MG63 (cell line): ENCODE results near the gene BZW1. TPM values are rescaled to one million over a fixed set of nuclear protein-coding genes. Genes with fewer than 3 reads are reported as not detected.
"Not testable (repeated sequence)": the region's sequence is repeated elsewhere in the genome, so short reads cannot be mapped to it uniquely, and the experiment has no call there.

Source experiments
- DNase-seq: peaks from one replicate; pipeline ENCODE4 v3.0.0-alpha.2; 2020
- H3K27me3 ChIP-seq: fragments of 250-450 bp; sonication (Bioruptor Pico); 2 replicates; pipeline ENCODE4 v1.5.1; 2020; ENCODE audit warnings: mild to moderate bottlenecking, moderate library complexity
- H3K36me3 ChIP-seq: fragments of 250-450 bp; sonication (Bioruptor Pico); 2 replicates; pipeline ENCODE4 v1.5.1; 2020; ENCODE audit warnings: mild to moderate bottlenecking, moderate library complexity
- H3K4me3 ChIP-seq: fragments of 250-450 bp; sonication (Bioruptor Pico); 2 replicates; pipeline ENCODE4 v1.5.1; 2020; ENCODE audit warnings: mild to moderate bottlenecking, moderate library complexity
- H3K9me3 ChIP-seq: fragments of 250-450 bp; sonication (Bioruptor Pico); 2 replicates; pipeline ENCODE4 v1.5.1; 2020; ENCODE audit warnings: mild to moderate bottlenecking, moderate library complexity
- total RNA-seq: library from RNA; depleted of rRNA; stranded (reverse); fragments of >200 nt; shearing (Covaris generic); gene quantifications from 2 replicates; pipeline ENCODE4 v1.2.3, GENCODE V29; 2014; ENCODE audit warnings: low replicate concordance

Gene BZW1
- total RNA-seq, 1 experiment from 2014 or later: 464 TPM

DNA sequence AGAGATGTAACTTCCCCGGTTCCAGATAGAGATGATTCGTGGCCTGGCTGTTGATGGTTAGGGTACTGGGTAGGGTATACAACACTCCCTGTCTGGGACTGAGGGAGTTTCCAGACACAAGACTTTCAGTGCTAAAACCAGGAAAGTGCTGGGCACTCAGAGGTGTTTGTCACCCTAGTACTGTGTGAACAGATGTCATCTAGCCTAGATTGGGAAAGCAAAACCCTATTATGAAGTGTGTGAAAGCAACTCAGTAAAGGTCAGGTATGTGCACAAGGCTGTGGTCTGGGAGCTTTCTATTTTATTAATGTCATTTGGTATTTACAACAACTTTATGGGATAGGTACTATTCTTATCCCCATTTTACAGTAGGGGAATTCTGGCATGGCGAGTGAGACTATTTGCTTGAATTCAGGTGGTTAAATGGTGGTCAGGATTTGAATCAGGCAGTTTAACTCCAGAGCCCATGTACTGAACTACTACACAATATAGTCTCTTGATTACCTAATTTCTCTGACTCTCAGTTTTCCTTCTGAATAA lies 2.6 kb downstream of the BZW1 start:
- no peaks in the 10 kb centered on the region for H3K9me3 ChIP-seq
- no peaks in the 10 kb centered on the region for H3K27me3 ChIP-seq
- DNase-seq: no peak
- peaks cover 71% of the 10 kb centered on the region for H3K36me3 ChIP-seq
- no peak overlapping the region; the same call in 1 of the 2 replicates for H3K4me3 ChIP-seq

DNA sequence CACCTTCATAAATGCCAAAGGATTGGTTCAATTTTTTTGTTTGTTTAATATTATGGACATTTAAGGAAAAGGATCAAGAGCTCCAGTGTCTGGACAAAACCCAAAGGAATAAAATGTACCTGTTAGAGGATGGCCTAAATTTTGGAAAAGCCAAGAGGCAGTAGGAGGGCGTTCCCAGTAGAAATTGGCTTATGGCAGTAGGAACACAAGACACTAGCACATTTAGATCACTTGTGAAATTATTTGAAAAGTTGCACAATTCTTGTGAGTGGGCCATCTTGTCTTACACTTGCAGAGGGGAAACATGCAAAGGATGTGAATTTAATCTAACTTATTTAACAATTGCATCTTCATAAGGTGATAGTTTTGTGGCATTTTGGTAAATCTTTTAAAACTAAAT lies 3.2 kb downstream of the BZW1 start:
- Histone ChIP-seq H3K4me3 (no peak overlapping the region), H3K27me3 (no peaks in the 10 kb centered on the region), H3K36me3 (peaks cover 76% of the 10 kb centered on the region), H3K9me3 (no peaks in the 10 kb centered on the region)
- no peak for DNase-seq

DNA sequence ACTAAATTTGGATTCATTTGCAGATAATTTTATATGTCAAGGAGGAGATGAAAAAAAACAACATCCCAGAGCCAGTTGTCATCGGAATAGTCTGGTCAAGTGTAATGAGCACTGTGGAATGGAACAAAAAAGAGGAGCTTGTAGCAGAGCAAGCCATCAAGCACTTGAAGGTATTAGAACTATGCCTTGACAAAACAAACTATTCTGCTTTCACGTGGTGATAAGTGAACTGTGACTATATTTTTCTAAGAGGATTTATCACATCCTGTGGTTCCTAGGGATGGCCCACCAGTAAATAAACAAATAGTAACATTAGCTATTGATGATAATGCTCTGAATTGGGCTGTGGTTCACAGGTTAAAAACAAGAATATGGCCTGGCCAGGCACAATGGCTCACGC lies 7.0 kb downstream of the BZW1 start:
- H3K4me3 ChIP-seq, H3K9me3 ChIP-seq, H3K27me3 ChIP-seq, DNase-seq: not testable (repeated sequence)
- peaks cover 84% of the 10 kb centered on the region for H3K36me3 ChIP-seq

DNA sequence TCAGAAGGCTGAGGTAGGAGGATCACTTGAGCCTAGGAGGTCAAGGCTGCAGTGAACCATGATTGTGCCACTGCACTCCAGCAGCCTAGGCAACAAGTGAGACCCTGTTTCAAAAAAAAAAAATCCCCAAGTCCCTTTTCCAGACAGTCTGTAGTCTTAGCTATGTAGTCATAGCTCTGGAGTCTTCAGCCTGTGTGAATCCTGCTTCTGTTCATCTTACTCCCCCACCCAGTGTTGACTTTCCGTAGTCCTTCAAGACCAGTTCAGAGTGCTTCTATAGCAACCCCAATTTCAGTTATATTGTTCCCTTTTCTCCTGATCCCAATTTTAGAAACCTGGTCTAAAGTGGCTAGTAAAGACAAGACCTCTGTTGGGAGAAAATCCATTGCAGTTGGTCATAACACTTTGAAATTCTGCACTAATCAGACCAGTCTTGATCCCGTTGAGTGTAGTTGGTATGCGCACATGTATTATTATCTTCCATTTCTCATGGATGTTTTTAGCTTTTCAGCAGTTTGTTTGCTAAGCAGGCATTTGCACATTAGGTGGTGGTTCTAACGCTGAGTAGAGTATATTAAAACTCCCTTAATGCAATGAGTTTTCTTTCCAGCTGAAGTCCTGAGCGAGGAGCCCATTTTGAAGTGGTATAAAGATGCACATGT lies 9.0 kb downstream of the BZW1 start:
- DNase-seq: no peak
- Histone ChIP-seq H3K27me3 (no peaks in the 10 kb centered on the region), H3K4me3 (no peak overlapping the region), H3K36me3 (peaks cover 73% of the 10 kb centered on the region), H3K9me3 (no peaks in the 10 kb centered on the region)

DNA sequence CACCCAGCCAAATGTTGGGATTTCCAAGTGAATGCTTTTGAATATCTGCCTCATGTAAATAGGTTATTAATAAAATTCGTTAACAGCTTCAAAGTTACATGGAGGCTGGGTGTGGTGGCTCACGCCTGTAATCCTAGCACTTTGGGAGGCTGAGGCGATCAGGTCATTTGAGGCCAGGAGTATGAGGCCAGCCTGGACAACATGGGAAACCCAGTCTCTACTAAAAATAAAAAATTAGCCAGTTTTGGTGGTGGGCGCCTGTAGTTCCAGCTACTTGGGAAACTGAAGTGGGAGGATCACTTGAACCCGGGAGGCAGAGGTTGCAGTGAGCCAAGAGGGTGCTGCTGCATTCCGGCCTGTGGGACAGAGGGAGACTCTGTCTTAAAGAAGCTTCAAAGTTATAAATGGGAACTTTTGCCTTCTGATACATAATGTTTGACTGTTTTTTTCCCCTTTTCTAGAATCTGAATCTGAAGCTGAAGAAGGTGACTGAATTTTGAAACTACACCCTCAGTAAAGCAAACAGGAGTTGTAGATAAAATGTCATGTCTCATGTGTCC lies 10.1 kb downstream of the BZW1 start:
- no peaks in the 10 kb centered on the region for H3K9me3 ChIP-seq
- H3K36me3 ChIP-seq: peaks cover 66% of the 10 kb centered on the region
- no peak for DNase-seq
- no peaks in the 10 kb centered on the region for H3K27me3 ChIP-seq
- no peak overlapping the region for H3K4me3 ChIP-seq

GRCh38 chr2:200828104-200828503 lies 16.4 kb downstream of the BZW1 start:
- H3K9me3 ChIP-seq: no peaks in the 10 kb centered on the region
- no peaks in the 10 kb centered on the region for H3K27me3 ChIP-seq
- H3K36me3 ChIP-seq: peaks cover 14% of the 10 kb centered on the region; the same call in 1 of the 2 replicates
- H3K4me3 ChIP-seq: no peak overlapping the region
- no peak for DNase-seq

DNA sequence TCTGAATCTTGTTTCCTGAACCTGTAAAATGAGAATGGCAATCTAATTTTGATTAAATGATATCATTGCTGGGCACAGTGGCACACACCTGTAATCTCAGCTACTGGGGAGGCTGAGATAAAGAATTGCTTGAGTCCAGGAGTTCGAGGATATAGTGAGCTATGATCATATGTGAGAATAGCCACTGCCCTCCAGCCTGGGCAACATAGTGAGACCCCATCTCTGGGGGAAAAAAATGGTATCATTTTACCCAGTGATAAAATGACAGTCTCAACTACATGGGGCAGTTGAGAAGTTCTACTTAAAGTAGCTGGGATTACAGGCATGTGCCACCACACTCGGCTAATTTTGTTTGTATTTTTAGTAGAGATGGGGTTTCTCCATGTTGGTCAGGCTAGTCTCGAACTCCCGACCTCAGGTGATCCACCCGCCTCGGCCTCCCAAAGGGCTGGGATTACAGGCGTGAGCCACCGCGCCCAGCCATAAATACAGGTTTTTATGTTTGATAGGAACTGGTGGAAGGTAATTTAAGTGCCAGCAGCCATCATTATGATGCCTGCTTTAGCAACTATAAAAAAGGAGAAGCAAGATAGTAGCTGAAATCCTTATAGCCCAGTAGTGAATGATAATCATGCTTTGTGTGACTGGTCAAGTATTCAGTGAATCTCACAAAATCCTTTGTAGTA lies 17.0 kb downstream of the BZW1 start:
- H3K4me3 ChIP-seq: no peak overlapping the region
- H3K36me3 ChIP-seq: peaks cover 12% of the 10 kb centered on the region; the same call in 1 of the 2 replicates
- no peak for DNase-seq
- no peaks in the 10 kb centered on the region for H3K27me3 ChIP-seq
- H3K9me3 ChIP-seq: no peaks in the 10 kb centered on the region

DNA sequence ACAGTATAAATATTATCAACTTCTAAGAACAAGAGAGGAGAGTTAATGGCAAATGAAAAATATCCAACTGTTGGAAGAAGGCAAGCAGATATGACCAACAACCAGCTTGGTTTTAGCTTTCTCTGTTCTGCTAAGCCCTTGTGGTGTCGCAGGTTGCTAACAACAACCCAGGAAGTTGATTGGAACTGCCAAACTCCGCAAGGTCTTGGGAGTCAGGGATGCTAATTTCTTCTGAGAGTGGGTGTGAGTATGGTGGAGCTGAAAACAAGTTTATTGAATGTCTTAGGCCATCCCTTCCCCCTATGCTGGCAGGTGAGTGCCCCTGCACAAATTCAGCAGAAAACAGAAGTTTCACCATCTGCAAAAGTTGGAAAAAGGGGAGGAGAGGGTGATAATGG lies 17.5 kb downstream of the BZW1 start:
- H3K27me3 ChIP-seq: no peaks in the 10 kb centered on the region
- H3K36me3 ChIP-seq: peaks cover 6% of the 10 kb centered on the region; the same call in 1 of the 2 replicates
- DNase-seq: no peak

GRCh38 chr2:200834701-200835100 lies 23.0 kb downstream of the BZW1 start:
- no peaks in the 10 kb centered on the region for H3K36me3 ChIP-seq
- DNase-seq: no peak
- H3K4me3 ChIP-seq: no peak overlapping the region

More for the DNA sequence above, 17.5 kb downstream of the BZW1 start:
- H3K4me3 ChIP-seq: no peak overlapping the region
- H3K9me3 ChIP-seq: no peaks in the 10 kb centered on the region

GRCh38 chr2:200839513-200839912 lies 27.8 kb downstream of the BZW1 start:
- DNase-seq: no peak
- no peak overlapping the region for H3K4me3 ChIP-seq
- peaks cover 15% of the 10 kb centered on the region for H3K9me3 ChIP-seq
- no peaks in the 10 kb centered on the region for H3K27me3 ChIP-seq
- no peaks in the 10 kb centered on the region for H3K36me3 ChIP-seq

More at GRCh38 chr2:200834701-200835100, 23.0 kb downstream of the BZW1 start:
- H3K9me3 ChIP-seq: peaks cover 15% of the 10 kb centered on the region
- no peaks in the 10 kb centered on the region for H3K27me3 ChIP-seq

- no peak for DNase-seq
- no peaks in the 10 kb centered on the region for H3K27me3 ChIP-seq
- H3K36me3 ChIP-seq: no peaks in the 10 kb centered on the region
Measured at GRCh38 chr2:200843993-200844948, 32.6 kb downstream of the BZW1 start.

GRCh38 chr2:200845194-200845593 lies 33.5 kb downstream of the BZW1 start:
- Histone ChIP-seq H3K4me3 (no peak overlapping the region), H3K36me3 (no peaks in the 10 kb centered on the region), H3K9me3 (no peaks in the 10 kb centered on the region), H3K27me3 (no peaks in the 10 kb centered on the region)
- no peak for DNase-seq

More at GRCh38 chr2:200843993-200844948, 32.6 kb downstream of the BZW1 start:
- H3K9me3 ChIP-seq: no peaks in the 10 kb centered on the region
- H3K4me3 ChIP-seq: no peak overlapping the region

DNA sequence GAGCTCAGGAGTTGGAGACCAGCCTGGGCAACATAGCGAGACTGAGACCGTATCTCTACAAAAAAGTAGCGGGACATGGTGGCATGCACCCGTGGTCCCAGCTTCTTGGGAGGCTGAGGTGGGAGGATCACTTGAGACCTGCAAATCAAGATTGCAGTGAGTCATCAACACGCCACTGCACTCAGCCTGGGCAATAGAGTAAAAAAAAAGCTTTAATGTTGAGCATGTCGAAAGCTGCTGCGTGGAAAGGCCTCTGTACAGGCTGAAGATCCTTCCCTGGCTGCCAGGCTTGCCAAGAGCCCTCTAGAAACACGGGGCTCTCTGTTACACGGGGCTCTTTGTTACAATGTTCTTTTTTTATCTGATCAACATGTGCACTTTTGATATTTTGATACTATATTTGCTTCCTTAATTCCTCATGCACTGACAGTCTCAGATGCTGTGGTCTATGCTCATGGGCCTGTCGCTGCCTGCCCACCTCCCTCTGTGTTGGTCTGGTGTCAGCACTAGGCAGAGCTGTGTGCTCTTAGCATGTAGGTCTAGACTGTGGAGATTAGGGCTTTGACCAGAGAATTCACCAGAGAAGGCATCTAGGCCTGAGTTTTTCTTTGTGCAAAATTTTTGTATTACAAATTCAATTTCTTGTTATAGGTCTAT lies 34.1 kb downstream of the BZW1 start:
- no peak overlapping the region for H3K4me3 ChIP-seq
- H3K36me3 ChIP-seq: no peaks in the 10 kb centered on the region
- H3K27me3 ChIP-seq: no peaks in the 10 kb centered on the region
- no peaks in the 10 kb centered on the region for H3K9me3 ChIP-seq
- DNase-seq: no peak

DNA sequence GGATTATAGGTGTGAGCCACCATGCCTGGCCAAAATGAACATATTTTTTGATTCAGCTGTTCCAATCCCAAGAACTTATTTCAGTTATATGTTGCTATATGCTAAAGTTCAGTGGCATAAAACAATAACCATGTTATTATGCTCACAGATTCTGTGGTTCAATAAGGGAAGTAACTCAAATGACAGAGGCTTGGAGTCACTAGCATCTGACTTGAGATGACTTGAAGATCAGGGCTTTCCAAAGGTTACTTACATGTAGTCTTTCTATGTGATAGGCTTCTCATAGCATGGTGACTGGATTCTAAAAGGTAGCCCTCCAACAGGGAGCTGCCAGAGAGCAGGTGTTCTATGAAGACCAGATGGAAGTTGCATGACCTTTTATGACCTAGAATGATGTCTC lies 35.6 kb downstream of the BZW1 start:
- H3K4me3 ChIP-seq: no peak overlapping the region
- no peaks in the 10 kb centered on the region for H3K27me3 ChIP-seq
- H3K9me3 ChIP-seq: no peaks in the 10 kb centered on the region
- peaks cover 14% of the 10 kb centered on the region for H3K36me3 ChIP-seq
- DNase-seq: no peak

DNA sequence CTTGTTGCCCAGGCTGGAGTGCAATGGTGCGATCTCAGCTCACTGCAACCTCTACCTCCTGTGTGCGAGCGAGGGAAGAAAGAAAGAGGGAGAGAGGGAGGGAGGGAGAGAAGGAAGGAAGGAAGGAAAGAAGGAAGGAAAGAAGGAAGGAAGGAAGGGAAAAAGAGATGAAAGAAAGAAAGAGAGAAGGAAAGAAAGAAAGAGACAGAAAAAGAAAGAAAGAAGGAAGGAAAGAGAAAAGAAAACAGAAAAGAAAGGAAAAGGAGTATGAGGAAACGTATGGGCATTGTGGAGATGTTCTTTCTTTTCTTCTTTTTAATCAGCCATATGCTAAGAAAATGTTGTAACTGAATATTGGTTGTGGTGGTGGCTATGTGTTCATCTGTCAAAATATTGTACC lies 36.2 kb downstream of the BZW1 start:
- no peaks in the 10 kb centered on the region for H3K9me3 ChIP-seq
- no peak overlapping the region for H3K4me3 ChIP-seq
- DNase-seq: no peak
- no peaks in the 10 kb centered on the region for H3K27me3 ChIP-seq
- peaks cover 20% of the 10 kb centered on the region for H3K36me3 ChIP-seq
